ENCODE data around the gene SASH1.

DNA sequence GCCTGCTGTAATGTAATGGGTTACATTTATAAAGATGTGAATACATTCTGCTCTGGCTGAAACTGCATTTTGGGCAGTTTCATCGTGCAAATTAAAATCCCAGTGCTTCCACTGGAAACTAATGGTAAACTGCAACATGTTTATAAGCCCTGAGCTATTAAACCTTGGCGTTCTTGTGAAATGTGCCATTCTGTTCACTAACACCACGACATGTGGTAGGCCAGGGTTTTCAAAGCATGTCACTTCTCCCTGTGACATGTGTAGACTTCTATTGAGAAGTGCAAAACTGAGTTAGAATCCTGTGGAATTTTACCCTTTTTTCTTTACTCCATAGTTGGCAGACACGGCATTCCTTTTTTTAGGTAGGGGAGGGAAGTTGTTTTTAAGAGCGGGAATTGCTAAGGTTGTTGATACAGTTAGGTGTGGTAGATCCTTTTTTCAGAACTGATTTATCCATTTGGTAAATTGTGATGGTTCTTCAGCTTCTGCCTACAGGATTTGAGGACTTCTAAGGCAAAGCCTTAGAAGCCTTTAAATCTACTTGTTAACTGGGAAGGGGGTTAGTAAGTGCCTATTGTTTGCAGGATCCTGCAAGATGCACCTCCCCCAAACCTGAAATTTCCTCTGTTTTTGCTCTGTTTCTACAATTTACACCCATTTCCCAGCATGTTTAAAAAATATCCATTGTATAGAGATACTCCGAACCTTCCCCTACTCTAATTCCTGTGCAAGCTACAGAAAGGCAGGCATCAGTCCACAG is 4.2 kb downstream of the SASH1 start:
- TF ChIP-seq ZNF121 (CRISPR knock-in tag; IDR thresholded peaks at IDR 0.05), result no peak
- TF ChIP-seq, protein P1, sequence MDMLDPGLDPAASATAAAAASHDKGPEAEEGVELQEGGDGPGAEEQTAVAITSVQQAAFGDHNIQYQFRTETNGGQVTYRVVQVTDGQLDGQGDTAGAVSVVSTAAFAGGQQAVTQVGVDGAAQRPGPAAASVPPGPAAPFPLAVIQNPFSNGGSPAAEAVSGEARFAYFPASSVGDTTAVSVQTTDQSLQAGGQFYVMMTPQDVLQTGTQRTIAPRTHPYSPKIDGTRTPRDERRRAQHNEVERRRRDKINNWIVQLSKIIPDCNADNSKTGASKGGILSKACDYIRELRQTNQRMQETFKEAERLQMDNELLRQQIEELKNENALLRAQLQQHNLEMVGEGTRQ (CRISPR knock-in tag; IDR thresholded peaks at IDR 0.05), result no peak
- TF ChIP-seq, protein P2, sequence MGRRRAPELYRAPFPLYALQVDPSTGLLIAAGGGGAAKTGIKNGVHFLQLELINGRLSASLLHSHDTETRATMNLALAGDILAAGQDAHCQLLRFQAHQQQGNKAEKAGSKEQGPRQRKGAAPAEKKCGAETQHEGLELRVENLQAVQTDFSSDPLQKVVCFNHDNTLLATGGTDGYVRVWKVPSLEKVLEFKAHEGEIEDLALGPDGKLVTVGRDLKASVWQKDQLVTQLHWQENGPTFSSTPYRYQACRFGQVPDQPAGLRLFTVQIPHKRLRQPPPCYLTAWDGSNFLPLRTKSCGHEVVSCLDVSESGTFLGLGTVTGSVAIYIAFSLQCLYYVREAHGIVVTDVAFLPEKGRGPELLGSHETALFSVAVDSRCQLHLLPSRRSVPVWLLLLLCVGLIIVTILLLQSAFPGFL (CRISPR knock-in tag; IDR thresholded peaks at IDR 0.05; ENCODE audit: borderline replicate concordance), result no peak
- TF ChIP-seq TP53 (CRISPR knock-in tag; IDR thresholded peaks at IDR 0.05), result no peak
- TF ChIP-seq, protein P3, sequence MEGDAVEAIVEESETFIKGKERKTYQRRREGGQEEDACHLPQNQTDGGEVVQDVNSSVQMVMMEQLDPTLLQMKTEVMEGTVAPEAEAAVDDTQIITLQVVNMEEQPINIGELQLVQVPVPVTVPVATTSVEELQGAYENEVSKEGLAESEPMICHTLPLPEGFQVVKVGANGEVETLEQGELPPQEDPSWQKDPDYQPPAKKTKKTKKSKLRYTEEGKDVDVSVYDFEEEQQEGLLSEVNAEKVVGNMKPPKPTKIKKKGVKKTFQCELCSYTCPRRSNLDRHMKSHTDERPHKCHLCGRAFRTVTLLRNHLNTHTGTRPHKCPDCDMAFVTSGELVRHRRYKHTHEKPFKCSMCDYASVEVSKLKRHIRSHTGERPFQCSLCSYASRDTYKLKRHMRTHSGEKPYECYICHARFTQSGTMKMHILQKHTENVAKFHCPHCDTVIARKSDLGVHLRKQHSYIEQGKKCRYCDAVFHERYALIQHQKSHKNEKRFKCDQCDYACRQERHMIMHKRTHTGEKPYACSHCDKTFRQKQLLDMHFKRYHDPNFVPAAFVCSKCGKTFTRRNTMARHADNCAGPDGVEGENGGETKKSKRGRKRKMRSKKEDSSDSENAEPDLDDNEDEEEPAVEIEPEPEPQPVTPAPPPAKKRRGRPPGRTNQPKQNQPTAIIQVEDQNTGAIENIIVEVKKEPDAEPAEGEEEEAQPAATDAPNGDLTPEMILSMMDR (IDR thresholded peaks at IDR 0.05), result no peak
- no peak for TF ChIP-seq TEAD1 (CRISPR knock-in tag; IDR thresholded peaks at IDR 0.05)
- no peak for TF ChIP-seq ZNF423 (CRISPR knock-in tag; IDR thresholded peaks at IDR 0.05)
- no peak for TF ChIP-seq FOXK1 (CRISPR knock-in tag; IDR thresholded peaks at IDR 0.05)
- TF ChIP-seq, protein P4, sequence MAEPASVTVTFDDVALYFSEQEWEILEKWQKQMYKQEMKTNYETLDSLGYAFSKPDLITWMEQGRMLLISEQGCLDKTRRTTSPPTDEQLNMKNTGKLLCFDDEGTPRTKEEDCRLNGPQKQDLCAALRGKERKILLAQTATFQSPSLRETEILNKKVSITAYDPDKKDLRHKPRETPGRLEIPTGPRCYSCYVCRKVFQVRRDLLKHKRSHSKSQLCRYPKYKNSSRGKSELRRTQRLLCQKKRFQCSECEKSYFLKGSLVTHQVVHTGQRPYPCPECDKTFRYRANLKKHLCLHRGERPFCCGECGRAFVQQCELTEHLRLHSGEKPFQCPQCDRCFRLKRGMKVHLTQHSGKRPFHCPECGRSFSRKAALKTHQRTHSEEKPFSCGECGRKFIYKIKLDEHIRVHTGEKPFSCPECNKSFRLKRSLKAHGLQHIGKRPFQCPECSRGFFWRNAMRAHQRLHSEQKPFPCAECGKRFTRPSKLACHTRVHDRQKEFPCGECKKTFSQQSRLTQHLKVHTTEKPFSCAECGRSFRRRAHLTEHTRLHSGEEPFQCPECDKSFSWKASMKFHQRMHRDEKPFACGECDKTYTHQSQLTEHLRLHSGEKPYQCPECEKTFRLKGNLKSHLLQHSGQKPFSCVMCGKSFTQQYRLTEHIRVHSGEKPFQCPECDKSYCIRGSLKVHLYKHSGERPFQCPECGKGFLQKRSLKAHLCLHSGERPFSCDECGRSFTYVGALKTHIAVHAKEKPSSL (CRISPR knock-in tag; conservative IDR thresholded peaks at IDR 0.05), result no peak
- TF ChIP-seq FOXJ3 (CRISPR knock-in tag; IDR thresholded peaks at IDR 0.05; ENCODE audit: borderline replicate concordance), result no peak
- TF ChIP-seq, protein P5, sequence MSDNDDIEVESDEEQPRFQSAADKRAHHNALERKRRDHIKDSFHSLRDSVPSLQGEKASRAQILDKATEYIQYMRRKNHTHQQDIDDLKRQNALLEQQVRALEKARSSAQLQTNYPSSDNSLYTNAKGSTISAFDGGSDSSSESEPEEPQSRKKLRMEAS (CRISPR knock-in tag; IDR thresholded peaks at IDR 0.05), result no peak
- TF ChIP-seq, protein P6, sequence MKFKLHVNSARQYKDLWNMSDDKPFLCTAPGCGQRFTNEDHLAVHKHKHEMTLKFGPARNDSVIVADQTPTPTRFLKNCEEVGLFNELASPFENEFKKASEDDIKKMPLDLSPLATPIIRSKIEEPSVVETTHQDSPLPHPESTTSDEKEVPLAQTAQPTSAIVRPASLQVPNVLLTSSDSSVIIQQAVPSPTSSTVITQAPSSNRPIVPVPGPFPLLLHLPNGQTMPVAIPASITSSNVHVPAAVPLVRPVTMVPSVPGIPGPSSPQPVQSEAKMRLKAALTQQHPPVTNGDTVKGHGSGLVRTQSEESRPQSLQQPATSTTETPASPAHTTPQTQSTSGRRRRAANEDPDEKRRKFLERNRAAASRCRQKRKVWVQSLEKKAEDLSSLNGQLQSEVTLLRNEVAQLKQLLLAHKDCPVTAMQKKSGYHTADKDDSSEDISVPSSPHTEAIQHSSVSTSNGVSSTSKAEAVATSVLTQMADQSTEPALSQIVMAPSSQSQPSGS (CRISPR knock-in tag; IDR thresholded peaks at IDR 0.05; ENCODE audit: borderline replicate concordance, low read depth), result no peak
- TF ChIP-seq, protein P7, sequence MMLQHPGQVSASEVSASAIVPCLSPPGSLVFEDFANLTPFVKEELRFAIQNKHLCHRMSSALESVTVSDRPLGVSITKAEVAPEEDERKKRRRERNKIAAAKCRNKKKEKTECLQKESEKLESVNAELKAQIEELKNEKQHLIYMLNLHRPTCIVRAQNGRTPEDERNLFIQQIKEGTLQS (CRISPR knock-in tag; conservative IDR thresholded peaks at IDR 0.05), result no peak

Measured in WTC11 (cell line).